NCI-H2196 treated with DMSO at 0.1 percent for 48 hours (cell line): ENCODE measurements around the gene DCK.

Experiments used
- DNase-seq: peaks from one replicate; lab custom pipeline; 2025; ENCODE audit not compliant: unreplicated experiment; lab: John Stamatoyannopoulos, UW

The DCK gene

DNA sequence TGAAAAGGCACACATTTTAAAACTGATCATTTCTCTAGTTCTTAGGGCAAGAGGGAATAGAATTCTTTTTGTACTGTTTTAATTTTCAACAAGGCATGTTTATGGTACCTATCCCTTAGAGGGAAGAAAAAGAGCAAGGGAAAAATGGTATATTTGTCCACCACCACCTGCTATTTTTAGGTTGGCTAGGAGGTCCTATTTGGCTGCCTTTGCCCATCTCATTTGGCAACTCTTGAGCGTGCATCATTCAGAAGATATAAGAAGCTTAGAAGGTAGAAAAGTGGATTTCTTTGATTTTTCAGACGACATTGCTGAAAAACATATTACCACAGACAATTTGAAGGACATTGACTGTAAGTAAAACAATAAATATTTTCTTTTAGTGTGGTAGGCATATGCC lies 69.0 kb downstream of the DCK start:
- DNase-seq = no peak

DNA sequence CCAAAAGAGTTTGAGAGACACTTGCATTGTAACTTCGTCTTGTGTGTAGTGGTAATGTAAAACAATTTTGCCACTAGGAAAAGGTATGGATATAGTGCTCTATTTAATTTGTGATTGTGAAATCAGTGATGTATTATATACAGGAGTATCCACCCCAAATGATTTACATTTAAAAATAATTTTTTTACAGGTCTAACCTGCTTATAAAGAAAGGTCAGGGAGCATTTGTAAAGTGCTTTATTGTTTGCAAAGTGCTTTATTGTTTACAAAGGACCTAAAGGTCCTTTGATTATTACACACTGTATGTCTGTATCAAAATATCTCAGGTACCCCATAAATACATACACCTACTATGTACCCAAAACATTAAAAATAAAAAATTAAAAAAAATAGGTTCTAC lies 70.3 kb downstream of the DCK start:
- DNase-seq = no peak

- no peak for DNase-seq
Observed at GRCh38 chr4:71064521-71064920, 71.1 kb downstream of the DCK start.

DNA sequence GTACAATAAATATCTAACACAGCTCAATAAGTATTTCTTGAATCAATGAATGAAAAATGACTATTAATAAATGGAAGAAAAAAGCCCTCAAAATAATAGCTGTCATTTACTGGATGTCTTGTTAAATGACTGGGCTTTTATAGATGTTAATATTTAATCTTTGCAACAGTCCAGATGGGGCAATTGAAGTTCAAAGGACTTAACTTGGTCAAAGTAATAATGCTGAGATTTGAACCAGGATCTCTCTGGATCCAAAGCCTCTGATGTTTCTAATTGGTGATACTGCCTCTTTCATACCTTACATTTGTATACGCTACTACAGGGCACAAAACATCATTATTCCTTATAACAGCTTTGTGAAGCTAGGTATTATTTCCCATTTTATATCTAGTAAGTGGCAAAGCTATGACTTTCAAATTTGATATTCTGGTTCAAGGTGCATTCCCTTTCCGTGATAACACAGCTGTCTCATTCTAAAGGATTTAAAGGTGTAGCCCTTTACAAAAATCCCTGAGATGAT lies 72.6 kb downstream of the DCK start:
- no peak for DNase-seq

GRCh38 chr4:71066737-71067716 lies 73.6 kb downstream of the DCK start:
- DNase-seq = no peak

- no peak for DNase-seq
Observed at GRCh38 chr4:71069063-71069462, 75.6 kb downstream of the DCK start.

DNA sequence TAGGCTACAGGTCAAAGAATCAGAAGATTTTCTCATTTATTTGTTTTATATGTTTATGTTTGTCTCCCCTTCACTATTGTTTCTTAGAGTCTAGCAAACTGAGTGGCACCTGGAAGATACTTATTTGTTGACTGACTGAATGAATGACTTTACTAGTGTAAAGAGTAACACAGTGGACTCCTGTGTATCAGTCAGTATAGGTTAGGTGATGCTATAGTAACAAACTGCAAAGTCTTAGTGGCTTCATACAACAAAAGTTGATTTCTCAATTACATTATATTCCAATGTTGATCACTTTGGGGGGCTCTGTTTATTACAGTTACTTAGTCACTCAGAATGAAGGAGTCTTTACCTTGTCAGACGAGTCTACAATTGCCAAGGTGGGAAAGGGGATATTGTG lies 76.6 kb downstream of the DCK start:
- no peak for DNase-seq

- DNase-seq = no peak
Observed at GRCh38 chr4:71074452-71075299, 81.2 kb downstream of the DCK start.
